ENCODE data around the gene SMAD1.
A peak's percentile ranks its signal among the peaks of the same experiment; 100 is the strongest.
"Not testable (repeated sequence)": the region's sequence is repeated elsewhere in the genome, so short reads cannot be mapped to it uniquely, and the experiment has no call there.

Gene SMAD1

DNA sequence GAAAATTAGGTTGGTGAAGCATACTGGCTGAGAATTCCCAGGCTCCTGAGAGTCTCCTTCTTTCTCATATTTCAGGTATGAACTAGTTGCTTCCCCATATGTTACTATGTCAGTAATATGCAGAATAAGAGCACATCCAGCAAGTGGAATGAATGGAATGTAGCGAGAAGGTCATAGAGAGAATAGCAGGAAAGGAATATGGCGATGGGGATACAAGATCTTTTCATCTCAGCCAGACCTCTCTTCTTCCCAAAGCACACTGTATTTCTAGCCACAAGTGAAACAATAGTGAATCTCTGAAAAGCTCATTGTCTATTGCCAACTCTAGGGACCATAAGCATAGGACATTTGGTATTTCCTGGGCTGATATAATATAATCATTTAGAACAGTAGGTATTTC lies 82.9 kb downstream of the SMAD1 start:
- DNase-seq (ENCODE audit: low read depth) = no peak

DNA sequence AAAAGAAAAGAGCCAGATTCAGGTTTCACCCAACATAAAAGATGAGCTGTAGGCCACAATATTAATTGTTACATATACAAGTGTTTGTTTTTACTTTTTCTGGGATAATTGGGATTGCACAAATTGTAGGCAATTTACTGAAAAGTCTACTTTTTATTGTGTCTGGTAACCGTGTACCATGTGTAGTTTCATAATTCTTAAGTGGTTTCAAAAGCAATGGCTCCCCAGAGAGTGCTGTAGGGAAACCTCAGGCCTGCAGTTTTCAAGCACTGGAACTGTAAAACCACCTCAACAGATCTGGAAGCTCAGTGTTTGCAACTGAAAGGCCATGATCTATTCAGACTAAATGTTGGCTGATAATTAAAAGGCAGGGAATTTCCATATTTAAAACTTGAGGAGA lies 83.7 kb downstream of the SMAD1 start:
- no peak for DNase-seq (ENCODE audit: low read depth)

DNA sequence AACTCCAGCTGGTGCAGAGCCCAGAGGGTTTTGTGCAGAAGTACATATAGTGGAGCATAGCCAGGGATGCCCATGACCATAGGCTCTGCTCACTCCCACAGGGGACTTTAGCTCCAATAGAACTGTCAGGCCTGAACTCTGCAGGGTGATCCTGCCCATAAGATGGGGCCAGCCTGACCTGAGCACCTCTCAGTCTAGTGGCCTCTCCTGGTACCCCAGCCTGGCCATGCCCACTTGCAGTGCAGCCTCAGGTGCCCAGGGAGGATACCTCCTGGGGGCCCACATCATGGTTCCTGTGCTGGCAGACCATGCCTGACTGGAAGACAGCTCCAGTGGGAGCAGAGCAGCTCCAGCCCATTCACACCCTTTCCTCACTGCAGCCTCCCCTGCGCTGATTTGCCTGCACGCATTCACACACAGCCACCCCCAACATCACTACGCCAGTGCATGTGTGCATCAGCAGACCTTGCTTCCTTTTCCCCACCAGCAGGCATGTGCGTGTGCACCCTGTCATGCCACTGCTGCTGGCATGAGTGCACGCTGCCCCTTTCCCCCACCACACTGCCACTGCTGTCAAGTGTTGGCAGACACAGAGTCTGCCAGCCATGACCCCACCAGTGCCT lies 84.5 kb downstream of the SMAD1 start:
- DNase-seq (ENCODE audit: low read depth) = no peak

DNA sequence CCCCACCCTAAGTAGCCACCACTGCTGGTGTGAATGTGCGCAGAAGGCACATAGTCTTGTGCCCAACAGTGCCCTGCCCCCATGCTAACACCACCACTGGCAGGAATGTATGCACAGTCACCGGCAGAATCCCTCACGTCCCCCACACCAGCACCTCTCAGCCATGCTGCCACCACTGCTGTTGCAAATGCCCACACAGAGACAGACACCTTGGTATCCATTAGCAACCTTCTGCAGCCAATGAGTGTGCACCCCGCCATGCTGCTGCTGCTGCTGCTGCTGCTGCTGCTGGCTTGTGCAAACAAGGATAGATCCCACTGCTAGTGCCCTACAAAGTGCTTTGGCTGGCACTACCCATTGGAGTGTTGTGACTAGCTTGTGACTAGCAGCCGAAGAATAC lies 85.1 kb downstream of the SMAD1 start:
- no peak for DNase-seq (ENCODE audit: low read depth)

DNA sequence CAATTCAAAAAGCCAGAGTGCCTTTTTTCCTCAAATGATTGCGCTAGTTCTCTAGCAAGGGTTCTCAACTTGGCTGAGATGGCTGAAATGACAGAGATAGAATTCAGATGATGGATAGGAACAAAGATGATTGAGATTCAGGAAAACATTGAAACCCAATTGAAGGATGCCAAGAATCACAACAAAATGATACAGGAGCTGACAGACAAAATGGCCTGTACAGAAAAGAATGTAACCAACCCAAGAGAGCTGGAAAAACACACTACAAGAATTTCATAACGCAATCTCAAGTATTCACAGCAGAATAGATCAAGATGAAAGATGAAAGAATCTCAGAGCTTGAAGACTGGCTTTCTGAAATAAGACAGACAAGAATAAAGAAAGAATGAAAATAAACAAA lies 85.9 kb downstream of the SMAD1 start:
- DNase-seq (ENCODE audit: low read depth) = no peak

DNA sequence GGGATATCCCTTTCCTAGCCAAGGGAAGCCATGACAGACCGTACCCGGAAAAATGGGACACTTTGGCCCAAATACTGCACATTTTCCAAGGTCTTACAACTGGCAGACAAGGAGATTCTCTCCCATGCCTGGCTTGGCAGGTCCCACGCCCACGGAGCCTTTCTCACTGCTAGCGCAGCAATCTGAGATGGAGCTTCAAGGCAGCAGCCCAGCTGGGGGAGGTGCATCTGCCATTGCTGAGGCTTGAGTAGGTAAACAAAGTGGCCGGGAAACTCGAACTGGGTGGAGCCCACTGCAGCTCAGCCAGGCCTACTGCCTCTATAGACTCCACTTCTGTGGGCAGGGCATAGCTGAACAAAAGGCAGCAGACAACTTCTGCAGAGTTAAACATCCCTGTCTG lies 92.9 kb downstream of the SMAD1 start:
- DNase-seq (ENCODE audit: low read depth) = not testable (repeated sequence)

DNA sequence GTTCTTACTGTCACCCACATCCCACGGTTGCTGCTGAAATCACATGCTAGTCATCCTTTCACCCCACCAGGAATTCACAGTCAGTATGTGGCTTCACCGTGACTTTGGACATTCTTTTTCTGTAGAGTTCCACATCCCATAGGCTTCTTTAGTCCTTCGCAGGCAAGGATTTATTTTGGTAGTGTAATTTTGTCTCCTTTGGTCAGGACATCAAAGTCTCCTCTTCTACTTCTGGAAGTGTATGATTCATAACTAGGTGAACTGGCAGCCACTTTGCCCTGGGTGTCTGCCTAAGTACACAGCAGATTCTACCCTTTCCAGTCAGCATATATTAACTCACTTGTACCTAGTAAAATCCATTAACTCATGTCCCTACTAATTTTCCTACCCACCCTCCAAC lies 99.3 kb downstream of the SMAD1 start:
- no peak for DNase-seq (ENCODE audit: low read depth)

DNA sequence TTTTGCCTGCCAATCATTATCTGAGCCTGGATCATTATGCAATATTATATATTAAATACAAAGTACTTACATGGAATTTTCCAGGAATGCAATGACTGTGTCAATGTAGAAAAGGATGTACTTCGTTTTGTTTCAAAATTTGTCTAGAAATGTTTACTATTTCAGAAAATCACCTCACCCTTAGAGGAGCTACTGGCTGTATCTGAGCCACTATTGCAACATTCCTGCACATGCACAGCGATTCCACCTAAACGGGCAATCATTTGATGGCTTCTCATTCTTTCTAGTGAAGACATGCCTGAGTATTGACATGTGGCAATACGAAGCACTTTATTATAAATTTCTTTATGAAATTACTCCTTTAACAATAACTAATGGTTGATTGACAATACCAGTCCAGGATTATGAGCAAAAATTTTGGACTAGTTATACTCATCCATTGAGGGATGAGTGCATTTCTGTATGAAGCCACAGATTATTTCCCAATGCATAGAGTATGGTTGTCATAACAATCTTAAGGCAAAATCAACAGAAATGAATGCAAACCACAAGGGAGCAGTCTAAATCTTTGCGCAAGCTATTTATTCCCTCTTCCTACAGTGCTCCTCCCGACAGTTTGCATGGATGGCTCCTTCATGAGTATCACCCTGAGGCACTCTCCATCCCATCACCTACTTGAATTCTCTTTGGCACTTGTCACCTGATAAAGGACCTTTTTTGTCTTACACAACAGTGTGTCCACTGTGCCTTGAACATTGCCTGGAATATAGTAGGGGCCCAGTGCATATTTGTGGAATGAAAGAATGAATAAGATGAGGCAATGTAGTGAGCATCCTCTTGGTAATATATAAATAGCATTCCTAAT lies 101.8 kb downstream of the SMAD1 start:
- peak; percentile 29 for DNase-seq (ENCODE audit: low read depth)

DNA sequence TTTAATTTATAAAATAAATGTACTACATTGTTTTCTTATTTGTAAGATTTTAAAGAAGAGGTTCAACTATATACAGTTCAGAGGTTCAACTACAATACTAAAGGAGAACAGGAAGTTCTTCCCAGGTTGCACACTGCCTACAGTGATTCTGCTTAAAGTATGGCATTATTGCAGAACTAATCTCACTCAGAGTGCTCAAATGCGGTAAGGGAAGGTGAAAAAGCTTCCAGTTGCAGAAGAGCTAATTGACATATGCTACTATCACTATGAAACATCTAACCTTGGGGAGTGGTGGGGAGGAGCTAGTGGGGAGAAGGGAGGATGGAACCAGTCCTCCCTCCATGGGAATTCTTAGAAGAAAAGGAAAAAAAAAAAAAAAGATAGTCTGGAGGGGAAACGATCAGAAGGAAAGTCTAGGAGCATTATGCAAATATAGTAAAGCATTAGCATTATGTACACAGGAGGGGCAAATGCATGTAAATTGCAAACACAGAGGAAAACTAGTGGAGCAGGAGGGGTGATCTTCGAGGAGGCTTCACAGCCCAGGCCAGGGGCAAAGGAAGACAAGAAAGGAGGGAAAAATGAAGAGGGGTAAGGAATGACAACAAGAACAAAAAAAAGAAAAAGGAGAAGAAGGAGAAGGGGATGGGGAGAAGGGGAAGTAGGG lies 105.6 kb downstream of the SMAD1 start:
- DNase-seq (ENCODE audit: low read depth) = no peak

DNA sequence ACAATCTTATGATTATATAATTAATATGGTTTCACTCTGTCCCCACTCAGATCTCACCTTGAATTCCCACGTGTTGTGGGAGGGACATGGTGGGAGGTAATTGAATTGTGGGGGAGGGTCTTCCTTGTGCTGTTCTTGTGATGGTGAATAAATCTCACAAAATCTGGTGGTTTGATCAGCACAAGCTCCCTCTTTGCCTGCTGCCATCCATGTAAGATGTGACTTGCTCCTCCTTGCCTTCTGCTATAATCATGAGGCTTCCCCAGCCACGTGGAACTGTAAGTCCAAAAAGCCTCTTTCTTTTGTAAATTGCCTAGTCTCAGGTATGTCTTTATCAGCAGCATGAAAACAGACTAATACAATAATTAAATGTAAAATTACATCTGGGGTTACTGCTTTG lies 107.7 kb downstream of the SMAD1 start:
- DNase-seq (ENCODE audit: low read depth) = not testable (repeated sequence)

DNA sequence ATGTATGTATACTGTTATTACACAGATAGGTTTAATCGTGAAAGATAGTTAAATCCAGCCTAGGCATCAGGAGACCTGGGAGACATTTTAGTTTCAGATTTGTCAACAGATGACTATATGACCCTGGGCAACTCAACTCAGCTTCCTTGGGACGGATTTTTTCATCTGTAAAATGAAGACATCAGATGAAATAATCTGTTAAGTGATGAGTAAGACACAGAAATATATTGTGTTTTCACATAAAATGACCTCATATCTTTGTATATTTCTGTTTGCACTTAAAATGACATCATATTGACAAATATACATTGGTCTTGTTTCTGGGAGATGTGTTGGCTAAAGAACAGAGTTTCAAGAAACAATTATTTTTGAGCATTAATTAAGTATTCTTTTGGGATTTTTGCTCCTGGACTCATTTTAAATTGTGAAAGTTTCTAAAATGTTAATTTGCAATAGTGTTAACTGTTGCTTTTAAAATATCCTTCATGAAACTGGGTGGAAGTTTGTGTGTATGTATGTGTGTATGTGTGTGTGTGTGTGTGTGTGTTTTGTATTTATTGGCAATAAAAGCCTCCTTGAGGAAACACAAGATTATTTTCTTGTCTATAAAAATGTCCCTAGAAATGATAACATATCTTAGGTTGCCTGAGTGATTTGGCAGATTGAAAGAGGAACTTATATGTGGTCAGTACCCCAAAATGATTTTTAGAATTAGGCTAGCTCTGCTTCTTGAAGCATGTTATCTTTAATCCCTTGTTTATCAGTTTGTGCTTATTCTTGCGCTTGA lies 108.5 kb downstream of the SMAD1 start:
- DNase-seq (ENCODE audit: low read depth) = no peak

DNA sequence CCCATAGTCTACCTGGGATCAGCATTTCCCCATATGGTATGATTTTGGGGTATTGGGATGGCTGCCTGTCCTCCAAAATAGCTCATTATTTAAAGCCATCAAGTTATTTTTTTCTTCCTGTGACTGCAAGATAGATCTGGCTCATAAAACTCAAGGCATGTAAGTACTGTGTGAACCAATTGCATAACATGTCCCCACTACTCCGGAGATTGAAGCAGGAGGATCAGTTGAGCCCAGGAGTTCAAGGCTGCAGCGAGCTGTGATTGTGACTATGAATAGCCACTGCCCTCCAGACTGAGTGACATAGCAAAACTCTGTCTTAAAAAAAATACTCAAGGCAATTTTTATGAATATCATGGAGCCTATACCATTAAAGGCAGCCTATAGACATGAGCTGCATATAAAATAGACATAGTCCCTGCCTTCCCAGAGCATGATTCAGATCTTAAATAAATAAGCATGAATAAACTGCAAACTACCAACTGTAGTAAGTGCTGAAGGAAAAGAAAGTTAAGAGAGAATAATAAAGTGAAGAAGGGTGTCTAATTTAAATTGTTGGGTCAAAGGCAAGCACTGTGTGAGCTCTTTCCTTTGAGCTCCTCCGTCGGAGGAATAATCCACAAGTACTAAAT lies 120.6 kb downstream of the SMAD1 start:
- DNase-seq (ENCODE audit: low read depth) = no peak

DNA sequence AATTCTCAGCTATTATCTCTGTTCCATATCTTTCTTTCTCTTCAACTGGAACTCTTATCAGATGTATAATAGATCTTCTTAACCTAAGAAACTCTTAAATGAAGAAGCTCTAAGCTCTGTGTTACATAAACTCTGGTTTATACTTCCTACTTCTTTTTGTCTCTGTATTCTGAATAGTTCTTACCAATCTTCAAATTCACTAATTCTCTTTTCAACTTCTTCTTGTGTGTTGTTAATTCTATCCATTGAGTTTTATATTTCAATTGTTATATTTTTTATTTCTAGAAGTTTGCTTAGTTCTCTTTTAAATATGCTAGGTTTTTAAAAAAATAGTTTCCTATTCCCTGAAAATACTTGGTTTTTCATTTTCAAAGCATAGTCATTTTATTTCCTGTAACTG lies 124.3 kb downstream of the SMAD1 start:
- DNase-seq (ENCODE audit: low read depth) = no peak
